Kidney (tissue), 14 donors: Measurements from ENCODE around the gene MADD. TPM values are rescaled to one million over a fixed set of nuclear protein-coding genes. Genes with fewer than 3 reads are reported as not detected.
A peak's percentile ranks its signal among the peaks of the same experiment; 100 is the strongest.

Source experiments
- DNase-seq, 5 donors: peaks; one replicate each; pipeline ENCODE4 v3.0.0-alpha.2; 2013 to 2020
- FAIRE-seq: peaks from 2 replicates; lab custom pipeline; 2012; peaks lifted over from hg19 to GRCh38; lab: Jason Lieb, UNC
- H3K27ac ChIP-seq, 2 donors: one replicate each; pipeline ENCODE4 v1.7.0; 2013; ENCODE audit warnings: low read depth in 2 of 2, low read length in 2 of 2, inconsistent platforms in 1 of 2
- H3K27me3 ChIP-seq: one replicate; pipeline ENCODE4 v1.7.1; 2013; ENCODE audit warnings: low read length, inconsistent platforms; ENCODE audit not compliant: control insufficient read depth, insufficient read depth
- H3K36me3 ChIP-seq, 3 donors: one replicate each; pipeline versions ENCODE4 v1.7.0 to v1.7.1; 2013; ENCODE audit warnings: low read length in 3 of 3, control low read depth in 1 of 3, inconsistent platforms in 1 of 3; ENCODE audit not compliant: insufficient read depth in 3 of 3, control insufficient read depth in 2 of 3
- H3K4me1 ChIP-seq, 3 donors: one replicate each; pipeline versions ENCODE4 v1.7.0 to v1.7.1; 2013; ENCODE audit warnings: low read length in 3 of 3, inconsistent platforms in 1 of 3, low read depth in 1 of 3; ENCODE audit not compliant: control insufficient read depth in 2 of 3, insufficient read depth in 2 of 3
- H3K4me3 ChIP-seq, 3 donors: one replicate each; pipeline versions ENCODE4 v1.7.0 to v1.8.1; 2013; ENCODE audit warnings: low read length in 3 of 3, control low read depth in 1 of 3, inconsistent platforms in 1 of 3
- H3K9ac ChIP-seq, 3 donors: one replicate each; pipeline versions ENCODE4 v1.7.0 to v1.7.1; 2013; ENCODE audit warnings: low read length in 3 of 3, control low read depth in 1 of 3, inconsistent platforms in 1 of 3
- H3K9me3 ChIP-seq, 3 donors: one replicate each; pipeline versions ENCODE4 v1.7.0 to v1.7.1; 2013; ENCODE audit warnings: low read length in 3 of 3, control low read depth in 1 of 3, inconsistent platforms in 1 of 3; ENCODE audit not compliant: control insufficient read depth in 2 of 3, insufficient read depth in 1 of 3
- CTCF ChIP-seq: IDR thresholded peaks from 3 replicates; pipeline ENCODE4 v1.5.1; 2012; ENCODE audit warnings: mild to moderate bottlenecking, moderate library complexity, borderline replicate concordance; ENCODE audit not compliant: insufficient read depth; ENCODE audit errors: extremely low read depth
- intact Hi-C: fragments of 100-400 bp; cut with DNase I; formaldehyde crosslinking; loops from one replicate; pipeline ENCODE4 v1.11.1; 2022
- polyA plus RNA-seq: library from polyadenylated mRNA; stranded (reverse); fragments of 350-450 nt; fragmentation: Illumina TruSeq; extraction: RNeasy Lipid Tissue Mini Kit (QIAGEN cat#74804); gene quantifications from one replicate; pipeline ENCODE4 v1.2.3, GENCODE V29; 2014; ENCODE audit warnings: low read depth, low replicate concordance; ENCODE audit not compliant: insufficient read depth
- total RNA-seq: library from RNA; stranded (reverse); fragmentation: NEBNext Ultra II Directional; extraction: Animal tissue kit (Norgen Biotek cat#: 25700); gene quantifications from one replicate; pipeline ENCODE4 v1.2.1, GENCODE V29; 2021
- donor health status: control.
- donor health status: control.
- donor health status: control.
- donor health status: control.
- donor health status: control.
- donor health status: DM: yes; HTN: yes; CAD: no.
- donor health status: Normal renal cell carcinoma (clear cell type).

MADD gene
- total and polyA plus RNA-seq, 2 donors from 2014 or later, result 19.0 to 39.2 TPM

DNA sequence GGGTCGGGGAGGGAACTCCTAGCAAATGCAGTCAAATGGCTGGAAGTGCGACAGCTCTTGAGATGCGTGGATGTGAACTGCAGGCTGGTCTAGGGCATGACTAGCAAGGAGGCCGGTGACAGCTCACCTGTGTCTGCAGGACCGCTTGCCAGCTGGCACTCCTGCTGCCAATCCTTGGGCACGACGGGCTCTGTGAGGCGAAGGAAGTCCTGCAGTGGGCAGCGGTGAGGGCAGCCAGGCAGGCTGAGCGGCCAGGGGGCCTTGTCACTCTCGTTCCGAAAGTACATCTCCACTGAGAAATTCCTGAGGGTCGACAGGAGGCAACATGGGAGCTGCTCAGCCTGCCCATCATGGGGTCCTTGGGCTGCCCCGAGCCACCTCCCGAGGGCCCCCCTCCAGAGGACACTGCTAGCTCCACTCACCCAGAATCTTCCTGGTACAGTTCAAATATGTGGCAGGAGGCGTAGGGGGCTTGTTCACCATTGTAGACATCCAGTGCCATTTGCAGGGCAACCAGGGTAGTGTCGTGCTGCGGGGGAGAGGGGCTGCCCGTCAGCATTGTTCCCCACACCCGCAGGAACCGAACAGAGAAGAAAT, 27.2 kb upstream of the MADD start:
- Histone ChIP-seq H3K4me1 (peaks cover 0 to 12% (median 5%) of the 10 kb centered on the region in 3 donors), H3K4me3 (no peak overlapping the region), H3K36me3 (peaks cover 10 to 56% (median 42%) of the 10 kb centered on the region in 3 donors), H3K27me3 (no peaks in the 10 kb centered on the region), H3K9ac (no peak overlapping the region), H3K27ac (no peak overlapping the region), H3K9me3 (no peaks in the 10 kb centered on the region)
- intact Hi-C loops, result no loop called here
- TF ChIP-seq CTCF, result no peak
- FAIRE-seq (no peak), DNase-seq (peak in 1 of 5 donors; percentile 74)

- Histone ChIP-seq H3K27me3 (no peaks in the 10 kb centered on the region), H3K27ac (no peak overlapping the region), H3K9ac (no peak overlapping the region), H3K4me1 (peaks cover 0 to 17% (median 9%) of the 10 kb centered on the region in 3 donors), H3K9me3 (no peaks in the 10 kb centered on the region), H3K36me3 (peaks cover 10 to 56% (median 42%) of the 10 kb centered on the region in 3 donors), H3K4me3 (no peak overlapping the region)
- no peak for DNase-seq
- no peak for FAIRE-seq
- intact Hi-C loops, result no loop called here
- no peak for TF ChIP-seq CTCF
Measured at GRCh38 chr11:47243454-47243853, 26.5 kb upstream of the MADD start.

DNA sequence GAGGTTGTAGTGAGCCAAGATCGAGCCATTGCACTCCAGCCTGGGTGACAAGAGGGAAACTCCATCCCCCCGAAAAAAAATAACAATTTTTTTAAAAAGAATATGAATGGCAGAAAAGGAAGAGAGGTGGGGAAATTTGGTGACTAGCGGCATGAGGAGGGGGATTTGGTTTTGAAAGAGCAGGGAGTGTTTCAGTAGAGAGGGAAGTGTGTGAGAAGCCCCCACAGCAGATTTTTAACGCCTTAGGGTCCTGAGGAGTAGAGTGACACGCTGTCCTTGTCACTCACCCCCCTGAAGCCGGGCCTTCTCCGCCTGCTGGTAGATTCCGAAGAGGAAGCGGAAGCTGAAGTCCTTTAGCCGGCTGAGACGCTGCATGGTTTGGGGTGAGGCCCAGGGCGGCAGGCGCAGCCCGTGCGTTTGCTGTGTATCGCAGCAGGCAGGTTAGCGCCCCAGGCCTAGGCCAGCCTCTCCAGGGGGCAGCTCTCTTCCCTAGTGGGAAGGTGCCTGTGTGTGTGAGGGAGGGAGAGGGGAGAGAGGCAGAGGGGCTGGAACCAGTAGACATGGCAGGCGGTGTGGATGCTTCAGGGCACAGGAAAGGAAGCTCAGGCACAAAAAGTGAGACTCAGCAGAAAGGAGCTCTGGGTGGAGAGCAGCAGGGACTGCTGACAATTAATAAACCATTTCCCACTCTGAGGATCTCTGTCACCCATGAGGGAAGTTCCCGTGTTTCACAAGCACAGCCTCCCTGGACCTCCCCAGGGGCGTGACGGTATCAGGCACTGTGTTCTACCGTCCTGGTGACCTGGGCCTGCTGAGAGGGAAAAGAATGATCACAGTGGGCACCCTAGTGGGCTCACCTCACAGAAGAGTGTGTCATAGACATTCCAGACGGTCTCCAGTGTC, 25.2 kb upstream of the MADD start:
- Histone ChIP-seq H3K9ac (no peak overlapping the region), H3K27me3 (no peaks in the 10 kb centered on the region), H3K27ac (no peak overlapping the region), H3K9me3 (no peaks in the 10 kb centered on the region), H3K4me3 (no peak overlapping the region), H3K36me3 (peaks cover 10 to 45% (median 38%) of the 10 kb centered on the region in 3 donors), H3K4me1 (peaks cover 2 to 21% (median 9%) of the 10 kb centered on the region in 3 donors)
- intact Hi-C loops, result no loop called here
- no peak for TF ChIP-seq CTCF
- no peak for DNase-seq
- FAIRE-seq, result no peak
